GM12878 (cell line): Measurements from ENCODE around the gene RUNDC3A.
A peak's percentile ranks its signal among the peaks of the same experiment; 100 is the strongest.

Source experiments
- EP300 ChIP-seq, 2 experiments: fragments of 150-350 bp in 1 of 2; IDR thresholded peaks; 2 replicates each; pipeline ENCODE4 v1.6.1; 2011 to 2012; ENCODE audit warnings: low read depth in 2 of 2, low read length in 2 of 2, borderline replicate concordance in 1 of 2, improper control_type of control experiment in 1 of 2, inconsistent platforms in 1 of 2; ENCODE audit not compliant: control insufficient read depth in 1 of 2
- ESRRA ChIP-seq: IDR thresholded peaks from 2 replicates; pipeline ENCODE4 v1.6.1; 2012; ENCODE audit warnings: mild to moderate bottlenecking, low read length, improper control_type of control experiment
- HDAC2 ChIP-seq: fragments of 200-600 bp; sonication (generic); IDR thresholded peaks from 2 replicates; pipeline ENCODE4 v1.6.1; 2017
- POLR2A ChIP-seq: IDR thresholded peaks from 2 replicates; pipeline ENCODE4 v1.6.1; 2011; ENCODE audit warnings: low read depth, mild to moderate bottlenecking, low read length
- POLR2AphosphoS5 ChIP-seq: IDR thresholded peaks from 2 replicates; pipeline ENCODE4 v1.6.1; 2011; ENCODE audit warnings: mild to moderate bottlenecking, low read length, inconsistent platforms
- RAD21 ChIP-seq: IDR thresholded peaks from 2 replicates; pipeline ENCODE4 v1.6.1; 2011; ENCODE audit warnings: mild to moderate bottlenecking, low read depth, low read length, moderate library complexity; ENCODE audit not compliant: insufficient read depth
- SREBF2 ChIP-seq: IDR thresholded peaks from 2 replicates; pipeline ENCODE4 v1.6.1; 2012; ENCODE audit warnings: mild to moderate bottlenecking, low read length
- SRF ChIP-seq, 2 experiments: IDR thresholded peaks; 2 replicates each; pipeline ENCODE4 v1.6.1; 2011; ENCODE audit warnings: low read depth in 2 of 2, low read length in 2 of 2, mild to moderate bottlenecking in 1 of 2, moderate library complexity in 1 of 2
- TARDBP ChIP-seq: IDR thresholded peaks from 2 replicates; pipeline ENCODE4 v1.6.1; 2016; ENCODE audit warnings: borderline replicate concordance
- TF ChIP-seq, protein P1 (sequence below): fragments of 450-650 bp; IDR thresholded peaks from 2 replicates; pipeline ENCODE4 v1.6.1; 2017; ENCODE audit warnings: mild to moderate bottlenecking, moderate library complexity
- TF ChIP-seq, protein P2 (sequence below): IDR thresholded peaks from 2 replicates; pipeline ENCODE4 v1.6.1; 2012; ENCODE audit warnings: low read depth, low read length, improper control_type of control experiment
- TF ChIP-seq, protein P3 (sequence below), 3 experiments: IDR thresholded peaks in 2 of 3; conservative IDR thresholded peaks in 1 of 3; 2 replicates each; pipeline ENCODE4 v1.5.1; 2011; ENCODE audit warnings: low read depth in 3 of 3, low read length in 3 of 3, mild to moderate bottlenecking in 3 of 3, control low read depth in 2 of 3, moderate library complexity in 2 of 3, inconsistent platforms in 1 of 3, mixed read lengths in 1 of 3; ENCODE audit not compliant: control insufficient read depth in 2 of 3, insufficient read depth in 1 of 3; ENCODE audit errors: extremely low read depth in 1 of 3
- TF ChIP-seq, protein P4 (sequence below): IDR thresholded peaks from 2 replicates; pipeline ENCODE4 v1.6.1; 2012; ENCODE audit warnings: mild to moderate bottlenecking, low read depth, low read length

DNA sequence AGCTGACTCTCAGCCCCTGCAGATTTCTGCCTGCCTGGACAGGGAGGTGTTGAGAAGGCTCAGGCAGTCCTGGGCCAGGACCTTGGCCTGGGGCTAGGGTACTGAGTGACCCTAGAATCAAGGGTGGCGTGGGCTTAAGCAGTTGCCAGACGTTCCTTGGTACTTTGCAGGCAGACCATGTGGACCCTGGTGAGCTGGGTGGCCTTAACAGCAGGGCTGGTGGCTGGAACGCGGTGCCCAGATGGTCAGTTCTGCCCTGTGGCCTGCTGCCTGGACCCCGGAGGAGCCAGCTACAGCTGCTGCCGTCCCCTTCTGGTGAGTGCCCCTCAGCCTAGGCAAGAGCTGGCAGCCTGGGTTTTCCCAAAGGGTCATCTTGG, 40.6 kb downstream of the RUNDC3A start:
- TF ChIP-seq HDAC2 (no peak), SRF (IDR thresholded peaks at IDR 0.05; ENCODE audit: low read depth in 2 of 2, low read length in 2 of 2) (no peak), EP300 (IDR thresholded peaks at IDR 0.05; ENCODE audit: borderline replicate concordance in 1 of 2, control insufficient read depth in 1 of 2, low read depth in 2 of 2, low read length in 2 of 2) (no peak), TARDBP (no peak), POLR2AphosphoS5 (no peak), ESRRA (no peak), SREBF2 (no peak), POLR2A (peak; percentile 20; the same call in 1 of the 2 replicates), RAD21 (no peak)
- TF ChIP-seq, protein P1, sequence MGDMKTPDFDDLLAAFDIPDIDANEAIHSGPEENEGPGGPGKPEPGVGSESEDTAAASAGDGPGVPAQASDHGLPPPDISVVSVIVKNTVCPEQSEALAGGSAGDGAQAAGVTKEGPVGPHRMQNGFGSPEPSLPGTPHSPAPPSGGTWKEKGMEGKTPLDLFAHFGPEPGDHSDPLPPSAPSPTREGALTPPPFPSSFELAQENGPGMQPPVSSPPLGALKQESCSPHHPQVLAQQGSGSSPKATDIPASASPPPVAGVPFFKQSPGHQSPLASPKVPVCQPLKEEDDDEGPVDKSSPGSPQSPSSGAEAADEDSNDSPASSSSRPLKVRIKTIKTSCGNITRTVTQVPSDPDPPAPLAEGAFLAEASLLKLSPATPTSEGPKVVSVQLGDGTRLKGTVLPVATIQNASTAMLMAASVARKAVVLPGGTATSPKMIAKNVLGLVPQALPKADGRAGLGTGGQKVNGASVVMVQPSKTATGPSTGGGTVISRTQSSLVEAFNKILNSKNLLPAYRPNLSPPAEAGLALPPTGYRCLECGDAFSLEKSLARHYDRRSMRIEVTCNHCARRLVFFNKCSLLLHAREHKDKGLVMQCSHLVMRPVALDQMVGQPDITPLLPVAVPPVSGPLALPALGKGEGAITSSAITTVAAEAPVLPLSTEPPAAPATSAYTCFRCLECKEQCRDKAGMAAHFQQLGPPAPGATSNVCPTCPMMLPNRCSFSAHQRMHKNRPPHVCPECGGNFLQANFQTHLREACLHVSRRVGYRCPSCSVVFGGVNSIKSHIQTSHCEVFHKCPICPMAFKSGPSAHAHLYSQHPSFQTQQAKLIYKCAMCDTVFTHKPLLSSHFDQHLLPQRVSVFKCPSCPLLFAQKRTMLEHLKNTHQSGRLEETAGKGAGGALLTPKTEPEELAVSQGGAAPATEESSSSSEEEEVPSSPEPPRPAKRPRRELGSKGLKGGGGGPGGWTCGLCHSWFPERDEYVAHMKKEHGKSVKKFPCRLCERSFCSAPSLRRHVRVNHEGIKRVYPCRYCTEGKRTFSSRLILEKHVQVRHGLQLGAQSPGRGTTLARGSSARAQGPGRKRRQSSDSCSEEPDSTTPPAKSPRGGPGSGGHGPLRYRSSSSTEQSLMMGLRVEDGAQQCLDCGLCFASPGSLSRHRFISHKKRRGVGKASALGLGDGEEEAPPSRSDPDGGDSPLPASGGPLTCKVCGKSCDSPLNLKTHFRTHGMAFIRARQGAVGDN: no peak
- TF ChIP-seq, protein P2, sequence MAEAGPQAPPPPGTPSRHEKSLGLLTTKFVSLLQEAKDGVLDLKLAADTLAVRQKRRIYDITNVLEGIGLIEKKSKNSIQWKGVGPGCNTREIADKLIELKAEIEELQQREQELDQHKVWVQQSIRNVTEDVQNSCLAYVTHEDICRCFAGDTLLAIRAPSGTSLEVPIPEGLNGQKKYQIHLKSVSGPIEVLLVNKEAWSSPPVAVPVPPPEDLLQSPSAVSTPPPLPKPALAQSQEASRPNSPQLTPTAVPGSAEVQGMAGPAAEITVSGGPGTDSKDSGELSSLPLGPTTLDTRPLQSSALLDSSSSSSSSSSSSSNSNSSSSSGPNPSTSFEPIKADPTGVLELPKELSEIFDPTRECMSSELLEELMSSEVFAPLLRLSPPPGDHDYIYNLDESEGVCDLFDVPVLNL: no peak
- TF ChIP-seq, protein P3, sequence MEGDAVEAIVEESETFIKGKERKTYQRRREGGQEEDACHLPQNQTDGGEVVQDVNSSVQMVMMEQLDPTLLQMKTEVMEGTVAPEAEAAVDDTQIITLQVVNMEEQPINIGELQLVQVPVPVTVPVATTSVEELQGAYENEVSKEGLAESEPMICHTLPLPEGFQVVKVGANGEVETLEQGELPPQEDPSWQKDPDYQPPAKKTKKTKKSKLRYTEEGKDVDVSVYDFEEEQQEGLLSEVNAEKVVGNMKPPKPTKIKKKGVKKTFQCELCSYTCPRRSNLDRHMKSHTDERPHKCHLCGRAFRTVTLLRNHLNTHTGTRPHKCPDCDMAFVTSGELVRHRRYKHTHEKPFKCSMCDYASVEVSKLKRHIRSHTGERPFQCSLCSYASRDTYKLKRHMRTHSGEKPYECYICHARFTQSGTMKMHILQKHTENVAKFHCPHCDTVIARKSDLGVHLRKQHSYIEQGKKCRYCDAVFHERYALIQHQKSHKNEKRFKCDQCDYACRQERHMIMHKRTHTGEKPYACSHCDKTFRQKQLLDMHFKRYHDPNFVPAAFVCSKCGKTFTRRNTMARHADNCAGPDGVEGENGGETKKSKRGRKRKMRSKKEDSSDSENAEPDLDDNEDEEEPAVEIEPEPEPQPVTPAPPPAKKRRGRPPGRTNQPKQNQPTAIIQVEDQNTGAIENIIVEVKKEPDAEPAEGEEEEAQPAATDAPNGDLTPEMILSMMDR (IDR thresholded peaks at IDR 0.05 in 2 of 3, conservative IDR thresholded peaks at IDR 0.05 in 1 of 3; ENCODE audit: control insufficient read depth in 2 of 3, extremely low read depth in 1 of 3, insufficient read depth in 1 of 3, low read depth in 3 of 3, low read length in 3 of 3): no peak; a peak in 1 of 6 replicates
- TF ChIP-seq, protein P4, sequence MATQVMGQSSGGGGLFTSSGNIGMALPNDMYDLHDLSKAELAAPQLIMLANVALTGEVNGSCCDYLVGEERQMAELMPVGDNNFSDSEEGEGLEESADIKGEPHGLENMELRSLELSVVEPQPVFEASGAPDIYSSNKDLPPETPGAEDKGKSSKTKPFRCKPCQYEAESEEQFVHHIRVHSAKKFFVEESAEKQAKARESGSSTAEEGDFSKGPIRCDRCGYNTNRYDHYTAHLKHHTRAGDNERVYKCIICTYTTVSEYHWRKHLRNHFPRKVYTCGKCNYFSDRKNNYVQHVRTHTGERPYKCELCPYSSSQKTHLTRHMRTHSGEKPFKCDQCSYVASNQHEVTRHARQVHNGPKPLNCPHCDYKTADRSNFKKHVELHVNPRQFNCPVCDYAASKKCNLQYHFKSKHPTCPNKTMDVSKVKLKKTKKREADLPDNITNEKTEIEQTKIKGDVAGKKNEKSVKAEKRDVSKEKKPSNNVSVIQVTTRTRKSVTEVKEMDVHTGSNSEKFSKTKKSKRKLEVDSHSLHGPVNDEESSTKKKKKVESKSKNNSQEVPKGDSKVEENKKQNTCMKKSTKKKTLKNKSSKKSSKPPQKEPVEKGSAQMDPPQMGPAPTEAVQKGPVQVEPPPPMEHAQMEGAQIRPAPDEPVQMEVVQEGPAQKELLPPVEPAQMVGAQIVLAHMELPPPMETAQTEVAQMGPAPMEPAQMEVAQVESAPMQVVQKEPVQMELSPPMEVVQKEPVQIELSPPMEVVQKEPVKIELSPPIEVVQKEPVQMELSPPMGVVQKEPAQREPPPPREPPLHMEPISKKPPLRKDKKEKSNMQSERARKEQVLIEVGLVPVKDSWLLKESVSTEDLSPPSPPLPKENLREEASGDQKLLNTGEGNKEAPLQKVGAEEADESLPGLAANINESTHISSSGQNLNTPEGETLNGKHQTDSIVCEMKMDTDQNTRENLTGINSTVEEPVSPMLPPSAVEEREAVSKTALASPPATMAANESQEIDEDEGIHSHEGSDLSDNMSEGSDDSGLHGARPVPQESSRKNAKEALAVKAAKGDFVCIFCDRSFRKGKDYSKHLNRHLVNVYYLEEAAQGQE: no peak
